NCI-H774 (cell line): Measurements from ENCODE around the gene CCDC73.
"Not testable (repeated sequence)": the region's sequence is repeated elsewhere in the genome, so short reads cannot be mapped to it uniquely, and the experiment has no call there.

Experiments
- DNase-seq: peaks from one replicate; lab custom pipeline; 2025; lab: John Stamatoyannopoulos, UW

The CCDC73 gene

GRCh38 chr11:32705309-32706033 is 89.0 kb downstream of the CCDC73 start:
- no peak for DNase-seq

- no peak for DNase-seq
Measured at GRCh38 chr11:32704775-32705174, 89.7 kb downstream of the CCDC73 start.

GRCh38 chr11:32704261-32704660 is 90.2 kb downstream of the CCDC73 start:
- DNase-seq = no peak

GRCh38 chr11:32701616-32702015 is 92.8 kb downstream of the CCDC73 start:
- no peak for DNase-seq

GRCh38 chr11:32698579-32698978 is 95.9 kb downstream of the CCDC73 start:
- no peak for DNase-seq

GRCh38 chr11:32671051-32671450 is 123.4 kb downstream of the CCDC73 start:
- no peak for DNase-seq

GRCh38 chr11:32659672-32660071 is 134.8 kb downstream of the CCDC73 start:
- DNase-seq = no peak

GRCh38 chr11:32658639-32659406 is 135.6 kb downstream of the CCDC73 start:
- DNase-seq = no peak

- DNase-seq = no peak
Measured at GRCh38 chr11:32643526-32643925, 150.9 kb downstream of the CCDC73 start.

- DNase-seq = no peak
Measured at GRCh38 chr11:32641361-32641760, 153.1 kb downstream of the CCDC73 start.

- no peak for DNase-seq
Measured at GRCh38 chr11:32635819-32636218, 158.6 kb downstream of the CCDC73 start.

GRCh38 chr11:32630844-32631243 is 163.6 kb downstream of the CCDC73 start:
- no peak for DNase-seq

- no peak for DNase-seq
Measured at GRCh38 chr11:32616903-32617302, 177.6 kb downstream of the CCDC73 start.

- no peak for DNase-seq
Measured at GRCh38 chr11:32615422-32615821, 179.0 kb downstream of the CCDC73 start.

GRCh38 chr11:32613500-32614151 is 180.8 kb downstream of the CCDC73 start:
- no peak for DNase-seq

GRCh38 chr11:32610797-32611352 is 183.6 kb downstream of the CCDC73 start:
- DNase-seq = no peak

- not testable (repeated sequence) for DNase-seq
Measured at GRCh38 chr11:32608826-32609225, 185.6 kb downstream of the CCDC73 start.

- no peak for DNase-seq
Measured at GRCh38 chr11:32606220-32606619, 188.2 kb downstream of the CCDC73 start.

- no peak for DNase-seq
Measured at GRCh38 chr11:32602657-32603415, 191.6 kb downstream of the CCDC73 start.

GRCh38 chr11:32597921-32598320 is 196.5 kb downstream of the CCDC73 start:
- DNase-seq = no peak

- DNase-seq = not testable (repeated sequence)
Measured at GRCh38 chr11:32596114-32596513, 198.3 kb downstream of the CCDC73 start.

GRCh38 chr11:32594272-32594671 is 200.2 kb downstream of the CCDC73 start:
- no peak for DNase-seq
